ENCODE results near the gene LRIF1. TPM values are rescaled to one million over a fixed set of nuclear protein-coding genes. Genes with fewer than 3 reads are reported as not detected.

The LRIF1 gene
- total and polyA plus RNA-seq, 2 of the 8 experiments (the other 6 are each of a cell fraction or from before 2014, with no cell fraction given), result 5.2 to 19.3 TPM

GRCh38 chr1:110963691-110964454 lies at the start of gene LRIF1 (continued):
- TF ChIP-seq SP4 (IDR thresholded peaks at IDR 0.05; ENCODE audit: low read length) (no peak; the same call in 1 of the 2 replicates), BRCA1 (IDR thresholded peaks at IDR 0.05; ENCODE audit: low read depth, low read length) (no peak), TBP (IDR thresholded peaks at IDR 0.05; ENCODE audit: low read depth, low read length) (peak; percentile 62; the same call in 1 of the 2 replicates), RAD21 (IDR thresholded peaks at IDR 0.05 in 1 of 2, conservative IDR thresholded peaks at IDR 0.05 in 1 of 2; ENCODE audit: low read depth in 2 of 2, low read length in 2 of 2) (no peak), SAP30 (IDR thresholded peaks at IDR 0.05; ENCODE audit: insufficient read depth, insufficient replicate concordance, low read length) (no peak)
